Measurements from ENCODE around the gene HS3ST5. TPM values are rescaled to one million over a fixed set of nuclear protein-coding genes. Genes with fewer than 3 reads are reported as not detected.

Gene HS3ST5
- total and polyA plus RNA-seq, 8 donors, result 0.05 to 2.2 TPM; not detected in 6

DNA sequence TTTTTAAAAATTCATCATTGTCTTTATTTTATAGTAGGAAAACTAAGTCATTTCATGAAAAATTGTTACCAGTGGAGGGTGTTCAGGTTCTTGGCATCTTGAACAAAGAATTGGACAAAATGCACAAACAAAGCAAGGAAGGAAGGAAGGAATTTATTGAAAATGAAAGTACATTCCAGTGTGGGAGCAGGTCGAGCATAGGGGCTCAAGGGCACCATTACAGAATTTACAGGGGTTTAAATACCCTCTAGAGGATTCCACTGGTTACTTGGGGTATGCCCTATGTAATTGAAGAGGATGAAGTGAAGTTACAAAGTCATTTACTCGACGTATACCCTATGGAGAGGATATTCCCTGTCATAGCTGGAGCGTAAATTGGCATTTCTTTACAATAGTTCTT, 334.5 kb downstream of the HS3ST5 start:
- DNase-seq, result no peak
- Histone ChIP-seq H3K36me3 (no peaks in the 10 kb centered on the region), H3K27me3 (no peaks in the 10 kb centered on the region), H3K4me1 (peaks cover 0 to 7% (median 0%) of the 10 kb centered on the region in 4 donors), H3K4me3 (no peak overlapping the region), H3K9me3 (no peaks in the 10 kb centered on the region), H3K27ac (no peak overlapping the region)
- WGBS, 5 donors, result 70 to 78% (median 77%) methylated on average over 4 of the region's 4 CpGs
- intact Hi-C loops (cut with DNase I; ENCODE audit: low total_unique reads), result no loop called here
- TF ChIP-seq POLR2A (IDR thresholded peaks at IDR 0.05), result no peak

DNA sequence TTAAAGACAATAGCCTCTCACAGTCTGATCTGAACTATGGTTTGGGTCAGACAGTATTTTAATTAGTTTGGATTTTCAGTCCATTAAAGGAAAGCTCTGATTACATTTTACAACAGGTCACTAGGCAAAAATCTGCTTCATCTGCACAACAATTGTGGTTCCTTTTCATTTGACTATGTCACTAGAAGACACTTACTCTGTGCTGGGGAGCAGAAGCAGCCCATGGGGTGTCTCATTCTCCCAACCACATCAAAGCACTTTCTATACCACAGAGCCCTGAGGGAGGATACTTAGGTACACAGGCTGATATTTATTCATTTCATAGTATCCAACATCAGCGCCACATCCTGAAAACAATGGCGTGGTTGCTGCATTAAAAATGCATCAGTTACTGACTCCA, 335.3 kb downstream of the HS3ST5 start:
- H3K4me3 ChIP-seq, result no peak overlapping the region
- WGBS, 5 donors, result 84 to 93% (median 88%) methylated on average over 2 of the region's 2 CpGs
- H3K4me1 ChIP-seq, result peaks cover 0 to 7% (median 0%) of the 10 kb centered on the region in 4 donors
- H3K27me3 ChIP-seq, result no peaks in the 10 kb centered on the region
- TF ChIP-seq EP300 (IDR thresholded peaks at IDR 0.05), result no peak
- no peak for TF ChIP-seq POLR2A (IDR thresholded peaks at IDR 0.05)
- TF ChIP-seq POLR2AphosphoS5 (IDR thresholded peaks at IDR 0.05), result no peak
- TF ChIP-seq, protein P1, sequence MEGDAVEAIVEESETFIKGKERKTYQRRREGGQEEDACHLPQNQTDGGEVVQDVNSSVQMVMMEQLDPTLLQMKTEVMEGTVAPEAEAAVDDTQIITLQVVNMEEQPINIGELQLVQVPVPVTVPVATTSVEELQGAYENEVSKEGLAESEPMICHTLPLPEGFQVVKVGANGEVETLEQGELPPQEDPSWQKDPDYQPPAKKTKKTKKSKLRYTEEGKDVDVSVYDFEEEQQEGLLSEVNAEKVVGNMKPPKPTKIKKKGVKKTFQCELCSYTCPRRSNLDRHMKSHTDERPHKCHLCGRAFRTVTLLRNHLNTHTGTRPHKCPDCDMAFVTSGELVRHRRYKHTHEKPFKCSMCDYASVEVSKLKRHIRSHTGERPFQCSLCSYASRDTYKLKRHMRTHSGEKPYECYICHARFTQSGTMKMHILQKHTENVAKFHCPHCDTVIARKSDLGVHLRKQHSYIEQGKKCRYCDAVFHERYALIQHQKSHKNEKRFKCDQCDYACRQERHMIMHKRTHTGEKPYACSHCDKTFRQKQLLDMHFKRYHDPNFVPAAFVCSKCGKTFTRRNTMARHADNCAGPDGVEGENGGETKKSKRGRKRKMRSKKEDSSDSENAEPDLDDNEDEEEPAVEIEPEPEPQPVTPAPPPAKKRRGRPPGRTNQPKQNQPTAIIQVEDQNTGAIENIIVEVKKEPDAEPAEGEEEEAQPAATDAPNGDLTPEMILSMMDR (IDR thresholded peaks at IDR 0.05), result no peak
- no peak overlapping the region for H3K27ac ChIP-seq
- H3K9me3 ChIP-seq, result no peaks in the 10 kb centered on the region
- DNase-seq, result no peak
- intact Hi-C loops (cut with DNase I; ENCODE audit: low total_unique reads), result no loop called here
- no peaks in the 10 kb centered on the region for H3K36me3 ChIP-seq

Small RNA genes lying within 50 kb of the gene (small RNA-seq; reads per million reads assigned to genes)
- 0 reads per million in 4 donors for gene RNA5SP213

Measured in stomach (tissue), 9 donors.